HG03469 (cell line): ENCODE data around the gene FRS3.
"Not testable (repeated sequence)": the region's sequence is repeated elsewhere in the genome, so short reads cannot be mapped to it uniquely, and the experiment has no call there.

Experiments used
- ATAC-seq: cut with Tn5 transposase; IDR thresholded peaks from one replicate; pipeline ENCODE4 v1.9.1; 2021; ENCODE audit warnings: mild to moderate bottlenecking, moderate library complexity, moderate number of reproducible peaks; ENCODE audit not compliant: unreplicated experiment

Gene FRS3

GRCh38 chr6:41770381-41771057 lies 9.2 kb downstream of the FRS3 start:
- ATAC-seq: no peak

GRCh38 chr6:41769376-41769775 lies 10.3 kb downstream of the FRS3 start:
- no peak for ATAC-seq

- no peak for ATAC-seq
Measured at GRCh38 chr6:41768545-41769308, 11.0 kb downstream of the FRS3 start.

- ATAC-seq: no peak
Measured at GRCh38 chr6:41767112-41767833, 12.4 kb downstream of the FRS3 start.

GRCh38 chr6:41766043-41766664 lies 13.5 kb downstream of the FRS3 start:
- ATAC-seq: not testable (repeated sequence)

GRCh38 chr6:41763470-41763869 lies 16.2 kb downstream of the FRS3 start:
- no peak for ATAC-seq

GRCh38 chr6:41759905-41760579 lies 19.7 kb downstream of the FRS3 start:
- no peak for ATAC-seq

- no peak for ATAC-seq
Measured at GRCh38 chr6:41759106-41759904, 20.4 kb downstream of the FRS3 start.

GRCh38 chr6:41758641-41759035 lies 21.1 kb downstream of the FRS3 start:
- ATAC-seq: no peak

GRCh38 chr6:41757931-41758640 lies 21.6 kb downstream of the FRS3 start:
- no peak for ATAC-seq

- ATAC-seq: no peak
Measured at GRCh38 chr6:41757271-41757670, 22.4 kb downstream of the FRS3 start.

- no peak for ATAC-seq
Measured at GRCh38 chr6:41756354-41756753, 23.3 kb downstream of the FRS3 start.

GRCh38 chr6:41755895-41756294 lies 23.8 kb downstream of the FRS3 start:
- no peak for ATAC-seq

GRCh38 chr6:41750374-41750773 lies 29.3 kb downstream of the FRS3 start:
- no peak for ATAC-seq

- no peak for ATAC-seq
Measured at GRCh38 chr6:41748542-41748941, 31.2 kb downstream of the FRS3 start.

GRCh38 chr6:41748102-41748477 lies 31.6 kb downstream of the FRS3 start:
- no peak for ATAC-seq

- ATAC-seq: no peak
Measured at GRCh38 chr6:41747256-41748101, 32.2 kb downstream of the FRS3 start, which contains the start of gene PGC. PGC (minus strand) TSS chr6:41747397; CDS start chr6:41747334, 63 bp downstream.

GRCh38 chr6:41746107-41746506 lies 33.6 kb downstream of the FRS3 start:
- ATAC-seq: no peak
